ENCODE results near the gene ACSM2B.
"Not testable (repeated sequence)": the region's sequence is repeated elsewhere in the genome, so short reads cannot be mapped to it uniquely, and the experiment has no call there.

Gene ACSM2B

DNA sequence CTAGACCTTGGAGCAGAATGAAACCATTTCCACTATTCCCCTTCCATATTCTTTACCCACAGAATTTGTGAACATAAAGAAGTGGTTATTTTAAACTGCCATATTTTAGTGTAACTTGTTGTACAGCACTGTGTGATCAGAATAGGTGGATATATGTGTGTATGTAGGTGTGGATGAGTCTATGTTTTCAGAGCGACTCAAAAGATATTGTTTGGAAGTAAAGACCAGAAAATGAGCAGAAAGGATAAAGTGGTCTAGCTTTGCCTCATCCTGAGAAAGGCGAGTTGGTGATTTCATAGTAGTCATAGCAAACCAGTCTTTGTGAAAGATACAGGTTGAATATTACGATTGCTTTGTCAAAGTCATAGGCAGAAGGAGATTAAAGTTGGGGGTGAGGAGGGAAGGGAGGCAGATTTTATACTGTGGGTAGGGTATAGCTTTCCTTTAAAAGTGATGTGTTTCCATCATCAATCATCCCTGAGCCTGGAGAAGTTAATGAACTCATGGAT is 43.8 kb downstream of the ACSM2B start:
- not testable (repeated sequence) for DNase-seq (ENCODE audit: low read depth in 3 of 3)

DNA sequence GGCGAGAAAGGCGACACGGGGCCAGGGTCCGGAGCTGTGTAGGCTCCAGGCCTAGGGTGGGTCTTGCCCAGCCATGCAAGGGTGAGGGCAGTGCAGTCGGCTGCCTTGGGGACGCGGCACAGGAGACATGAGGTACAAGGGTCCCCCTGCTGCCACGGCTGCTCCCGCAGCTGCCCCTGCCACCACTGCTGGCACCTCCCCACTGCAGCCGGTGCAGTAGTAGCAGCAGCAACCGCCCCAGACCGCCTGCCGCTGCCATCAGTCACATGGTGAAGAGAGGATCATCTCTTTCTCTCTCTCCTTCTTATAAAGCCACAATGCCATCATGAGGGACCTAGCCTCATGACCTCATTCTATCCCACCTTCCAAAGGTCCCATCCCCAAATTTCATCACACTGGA is 44.4 kb downstream of the ACSM2B start:
- not testable (repeated sequence) for DNase-seq (ENCODE audit: low read depth in 3 of 3)

DNA sequence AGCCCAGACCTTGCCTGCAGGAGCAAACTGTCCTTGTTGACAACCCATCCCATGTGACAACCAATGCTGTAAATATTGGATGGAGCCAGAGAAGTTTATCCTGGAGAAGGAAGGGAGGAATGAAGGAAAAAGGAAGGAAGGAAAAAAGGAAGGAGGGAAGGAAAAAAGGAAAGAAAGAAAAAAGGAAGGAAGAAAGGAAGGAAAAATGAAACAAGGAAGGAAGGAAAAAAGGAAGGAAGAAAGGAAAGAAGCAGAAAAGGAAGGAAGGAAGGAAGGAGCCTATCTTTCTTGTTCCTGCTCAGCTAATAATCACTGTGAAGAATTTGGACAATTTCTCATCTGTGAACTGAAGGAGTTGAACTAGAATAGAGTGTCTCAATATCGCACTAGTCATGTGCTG is 56.1 kb downstream of the ACSM2B start:
- DNase-seq (ENCODE audit: low read depth in 3 of 3) = no peak

DNA sequence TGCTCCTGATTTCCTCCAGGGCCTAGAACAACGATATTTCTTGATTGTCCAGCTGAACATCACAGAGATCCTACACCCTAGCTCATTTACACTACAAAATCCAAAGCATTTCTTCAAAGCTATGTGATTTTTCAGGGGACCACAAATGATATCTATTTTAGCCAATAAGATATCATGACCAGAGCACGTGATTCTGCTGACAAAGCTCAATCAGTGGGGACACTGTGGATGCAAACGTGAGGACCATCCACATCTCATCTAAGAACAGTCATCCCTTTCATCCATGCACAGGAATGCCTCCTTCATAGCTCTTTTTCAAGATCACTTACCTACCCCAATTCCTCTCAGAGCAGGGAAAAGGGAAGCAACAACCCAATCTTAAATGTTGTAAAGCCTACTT is 56.9 kb downstream of the ACSM2B start:
- DNase-seq (ENCODE audit: low read depth in 3 of 3) = no peak

DNA sequence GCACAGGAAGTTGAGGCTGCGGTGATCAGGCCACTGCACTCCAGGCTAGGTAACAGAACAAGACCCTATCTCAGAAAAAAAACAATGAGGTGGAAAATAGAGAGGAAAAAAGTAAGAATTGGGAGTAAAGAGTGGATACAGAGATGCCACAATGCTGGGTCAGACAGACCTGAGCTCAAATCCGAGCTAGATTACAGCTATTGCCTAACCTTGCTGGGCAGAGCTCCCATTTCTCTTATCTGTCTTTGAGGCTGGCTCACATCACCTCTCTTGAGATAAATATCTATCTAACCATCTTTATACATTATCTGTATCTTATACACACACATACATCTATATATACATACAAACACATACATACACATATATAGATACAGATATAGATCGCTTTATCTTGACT is 59.0 kb downstream of the ACSM2B start:
- no peak for DNase-seq (ENCODE audit: low read depth in 3 of 3)

DNA sequence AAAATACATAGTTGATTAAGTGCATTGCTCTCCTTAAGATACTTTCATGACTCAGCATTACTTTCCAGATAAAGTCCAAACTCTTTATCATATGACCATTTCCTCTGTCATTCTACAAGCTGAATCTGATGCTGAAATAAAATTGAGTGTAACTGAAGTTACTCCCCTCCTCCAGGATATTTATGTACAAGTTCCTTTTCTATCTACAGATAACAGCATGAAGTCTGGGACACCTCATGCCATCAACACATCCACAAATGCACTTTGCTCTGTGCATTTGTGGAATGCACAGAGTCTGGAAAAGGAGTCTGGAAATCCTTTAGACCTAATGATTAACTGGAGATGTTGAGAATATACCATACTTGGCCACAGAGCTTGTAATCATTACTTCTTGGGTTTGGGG is 60.5 kb downstream of the ACSM2B start:
- no peak for DNase-seq (ENCODE audit: low read depth in 3 of 3)

DNA sequence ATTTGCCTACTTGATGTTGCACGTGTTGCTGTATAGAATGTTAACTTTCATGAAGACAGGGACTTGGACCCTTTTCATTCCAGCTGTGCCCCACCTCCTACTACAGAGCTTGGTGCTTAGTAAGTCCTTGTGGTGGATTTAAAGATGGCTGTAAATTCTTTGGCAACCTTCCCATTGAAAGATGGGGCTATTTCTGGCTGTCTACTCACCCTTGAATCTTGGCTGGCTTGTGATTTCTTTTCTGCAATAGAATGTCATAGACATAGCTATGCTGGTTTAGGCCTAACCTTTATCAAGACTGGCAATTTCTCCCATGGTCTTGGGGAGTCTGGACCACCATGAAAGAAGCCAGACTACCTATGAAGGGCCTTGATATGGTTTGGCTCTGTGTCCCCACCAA is 65.8 kb downstream of the ACSM2B start:
- no peak for DNase-seq (ENCODE audit: low read depth in 3 of 3)

DNA sequence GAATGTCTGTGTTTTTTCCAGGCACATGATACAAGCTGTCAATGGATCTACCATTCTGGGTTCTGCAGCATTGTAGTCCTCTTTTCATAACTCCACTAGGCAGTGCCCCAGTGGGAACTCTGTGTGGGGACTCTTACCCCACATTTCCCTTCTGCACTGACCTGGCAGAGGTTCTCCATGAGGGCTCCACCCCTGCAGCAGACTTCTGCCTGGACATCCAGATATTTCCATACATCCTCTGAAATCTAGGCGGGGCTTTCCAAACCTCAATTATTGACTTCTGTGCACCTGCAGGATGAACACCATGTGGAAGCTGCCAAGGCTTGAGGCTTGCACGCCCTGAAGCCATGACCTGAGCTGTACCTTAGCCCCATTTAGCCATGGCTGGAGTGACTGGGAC is 68.9 kb downstream of the ACSM2B start:
- DNase-seq (ENCODE audit: low read depth in 3 of 3) = no peak

DNA sequence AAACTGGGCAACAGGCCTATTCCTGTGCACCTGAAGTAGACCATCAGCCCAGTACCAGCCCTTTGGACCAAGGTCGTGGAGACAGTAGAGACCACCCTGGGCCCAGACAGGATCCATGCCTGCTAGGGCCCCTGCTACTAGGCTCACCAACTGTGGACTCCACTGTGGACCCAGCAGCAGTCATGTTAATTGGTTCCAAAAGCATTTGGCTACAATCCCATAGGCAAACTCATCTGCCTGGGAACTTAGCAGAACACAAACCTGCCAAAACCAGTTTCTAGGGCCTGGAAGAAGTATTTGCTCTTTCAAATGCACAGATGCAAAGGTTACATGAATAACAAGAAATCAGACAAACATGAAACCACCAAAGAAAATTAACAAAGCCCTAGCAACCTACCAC is 71.7 kb downstream of the ACSM2B start:
- no peak for DNase-seq (ENCODE audit: low read depth in 3 of 3)

DNA sequence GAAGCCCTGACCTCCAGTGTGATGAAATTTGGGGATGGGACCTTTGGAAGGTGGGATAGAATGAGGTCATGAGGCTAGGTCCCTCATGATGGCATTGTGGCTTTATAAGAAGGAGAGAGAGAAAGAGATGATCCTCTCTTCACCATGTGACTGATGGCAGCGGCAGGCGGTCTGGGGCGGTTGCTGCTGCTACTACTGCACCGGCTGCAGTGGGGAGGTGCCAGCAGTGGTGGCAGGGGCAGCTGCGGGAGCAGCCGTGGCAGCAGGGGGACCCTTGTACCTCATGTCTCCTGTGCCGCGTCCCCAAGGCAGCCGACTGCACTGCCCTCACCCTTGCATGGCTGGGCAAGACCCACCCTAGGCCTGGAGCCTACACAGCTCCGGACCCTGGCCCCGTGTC is 84.7 kb downstream of the ACSM2B start:
- not testable (repeated sequence) for DNase-seq (ENCODE audit: low read depth in 3 of 3)

DNA sequence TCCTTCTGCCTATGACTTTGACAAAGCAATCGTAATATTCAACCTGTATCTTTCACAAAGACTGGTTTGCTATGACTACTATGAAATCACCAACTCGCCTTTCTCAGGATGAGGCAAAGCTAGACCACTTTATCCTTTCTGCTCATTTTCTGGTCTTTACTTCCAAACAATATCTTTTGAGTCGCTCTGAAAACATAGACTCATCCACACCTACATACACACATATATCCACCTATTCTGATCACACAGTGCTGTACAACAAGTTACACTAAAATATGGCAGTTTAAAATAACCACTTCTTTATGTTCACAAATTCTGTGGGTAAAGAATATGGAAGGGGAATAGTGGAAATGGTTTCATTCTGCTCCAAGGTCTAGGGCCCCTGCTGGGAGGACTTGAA is 85.2 kb downstream of the ACSM2B start:
- DNase-seq (ENCODE audit: low read depth in 3 of 3) = not testable (repeated sequence)

Measured in stimulated activated CD4-positive, alpha-beta T cell treated with anti-CD3 and anti-CD28 coated beads, TNF-alpha, amount 100 ng/mL, for 24 hours (primary cell).